ENCODE results near the gene TARS1.

Gene TARS1

GRCh38 chr5:33494466-33494865, 53.7 kb downstream of the TARS1 start:
- Histone ChIP-seq H3K4me1 (ENCODE audit: control extremely low read depth in 1 of 4, control insufficient read depth in 4 of 4, insufficient read depth in 4 of 4, low read length in 3 of 4) (no peaks in the 10 kb centered on the region), H3K4me3 (ENCODE audit: control insufficient read depth in 1 of 7, extremely low read depth in 1 of 7, insufficient read depth in 4 of 7, low read depth in 2 of 7, low read length in 6 of 7) (no peak overlapping the region), H3K36me3 (ENCODE audit: control insufficient read depth in 4 of 4, insufficient read depth in 4 of 4, low read length in 3 of 4) (no peaks in the 10 kb centered on the region), H3K27me3 (replicated peaks in 2 of 5; ENCODE audit: control insufficient read depth in 4 of 5, insufficient read depth in 5 of 5, low read length in 4 of 5) (no peaks in the 10 kb centered on the region), H3K9me3 (ENCODE audit: control extremely low read depth in 1 of 5, control insufficient read depth in 4 of 5, insufficient read depth in 2 of 5, low read depth in 1 of 5, low read length in 4 of 5) (no peaks in the 10 kb centered on the region), H3K27ac (ENCODE audit: insufficient read depth in 1 of 2, low read depth in 1 of 2, low read length in 2 of 2, poor library complexity in 1 of 2, severe bottlenecking in 2 of 2) (no peak overlapping the region)
- ChIA-PET POLR2A (no interaction called here), CTCF (no interaction called here)
- DNase-seq = no peak
- no CpG with 5 or more reads among the region's 1 CpG for WGBS (ENCODE audit: insufficient coverage)

DNA sequence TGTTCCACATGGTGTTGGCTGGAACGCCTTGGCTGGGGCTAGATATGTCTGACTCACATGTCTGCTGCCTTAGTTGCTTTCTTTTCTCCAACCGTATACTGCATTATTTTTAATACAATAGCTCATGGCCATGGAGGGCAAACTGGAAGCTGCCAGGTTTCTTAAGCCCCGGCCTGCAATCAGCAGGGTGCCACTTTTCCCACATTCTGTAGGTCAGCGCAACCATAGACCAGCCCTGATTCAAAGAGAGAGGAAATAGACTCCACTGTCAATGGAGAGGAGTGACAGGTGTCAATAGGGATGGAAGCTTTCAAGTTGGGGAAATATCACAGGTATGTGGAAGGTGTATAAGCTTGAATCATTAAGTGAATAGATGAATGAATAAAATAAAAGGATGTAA, 60.5 kb downstream of the TARS1 start:
- no peaks in the 10 kb centered on the region for H3K36me3 ChIP-seq (ENCODE audit: control insufficient read depth in 4 of 4, insufficient read depth in 4 of 4, low read length in 3 of 4)
- CTCF ChIA-PET = interaction anchor here (1.3 kb wide), 1 partner anchor 10 kb away, joined by 3 read pairs; no protein-coding TSS in a partner anchor
- DNase-seq = no peak
- no peak overlapping the region for H3K27ac ChIP-seq (ENCODE audit: insufficient read depth in 1 of 2, low read depth in 1 of 2, low read length in 2 of 2, poor library complexity in 1 of 2, severe bottlenecking in 2 of 2)
- H3K27me3 ChIP-seq (replicated peaks in 2 of 5; ENCODE audit: control insufficient read depth in 4 of 5, insufficient read depth in 5 of 5, low read length in 4 of 5) = no peaks in the 10 kb centered on the region
- no peak overlapping the region for H3K4me3 ChIP-seq (ENCODE audit: control insufficient read depth in 1 of 7, extremely low read depth in 1 of 7, insufficient read depth in 4 of 7, low read depth in 2 of 7, low read length in 6 of 7)
- H3K4me1 ChIP-seq (ENCODE audit: control extremely low read depth in 1 of 4, control insufficient read depth in 4 of 4, insufficient read depth in 4 of 4, low read length in 3 of 4) = no peaks in the 10 kb centered on the region
- peaks cover 0 to 2% (median 0%) of the 10 kb centered on the region in 5 experiments for H3K9me3 ChIP-seq (ENCODE audit: control extremely low read depth in 1 of 5, control insufficient read depth in 4 of 5, insufficient read depth in 2 of 5, low read depth in 1 of 5, low read length in 4 of 5)
- WGBS (ENCODE audit: insufficient coverage) = 100% methylated on average over 2 of the region's 4 CpGs
- POLR2A ChIA-PET = no interaction called here

DNA sequence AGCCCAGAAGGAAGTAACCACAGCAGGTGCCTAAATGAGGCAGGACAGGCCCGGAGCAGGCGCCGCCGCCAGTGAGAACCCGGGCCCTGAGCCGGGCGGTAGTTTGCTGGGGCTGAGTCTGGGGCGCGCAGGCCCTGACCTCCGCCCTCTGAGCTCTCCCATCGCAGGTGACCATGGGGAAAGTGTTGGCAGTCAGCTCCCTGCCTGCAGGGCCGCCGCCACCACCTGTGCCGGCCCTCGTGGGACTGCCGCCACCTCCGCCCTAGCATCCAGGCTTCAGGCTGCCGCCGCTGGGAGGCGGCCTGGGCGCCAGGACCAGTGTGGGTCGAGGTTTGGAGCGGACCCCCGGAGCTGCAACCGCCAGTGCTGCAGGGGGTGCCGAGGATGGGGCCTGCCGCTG, 61.1 kb downstream of the TARS1 start:
- CTCF ChIA-PET = interaction anchor here (1.3 kb wide), 1 partner anchor 11 kb away, joined by 3 read pairs; no protein-coding TSS in a partner anchor
- POLR2A ChIA-PET = no interaction called here
- Histone ChIP-seq H3K27me3 (replicated peaks in 2 of 5; ENCODE audit: control insufficient read depth in 4 of 5, insufficient read depth in 5 of 5, low read length in 4 of 5) (no peaks in the 10 kb centered on the region), H3K4me3 (ENCODE audit: control insufficient read depth in 1 of 7, extremely low read depth in 1 of 7, insufficient read depth in 4 of 7, low read depth in 2 of 7, low read length in 6 of 7) (no peak overlapping the region), H3K36me3 (ENCODE audit: control insufficient read depth in 4 of 4, insufficient read depth in 4 of 4, low read length in 3 of 4) (no peaks in the 10 kb centered on the region), H3K27ac (ENCODE audit: insufficient read depth in 1 of 2, low read depth in 1 of 2, low read length in 2 of 2, poor library complexity in 1 of 2, severe bottlenecking in 2 of 2) (no peak overlapping the region), H3K9me3 (ENCODE audit: control extremely low read depth in 1 of 5, control insufficient read depth in 4 of 5, insufficient read depth in 2 of 5, low read depth in 1 of 5, low read length in 4 of 5) (peaks cover 0 to 2% (median 0%) of the 10 kb centered on the region in 5 experiments), H3K4me1 (ENCODE audit: control extremely low read depth in 1 of 4, control insufficient read depth in 4 of 4, insufficient read depth in 4 of 4, low read length in 3 of 4) (no peaks in the 10 kb centered on the region)
- DNase-seq = no peak
- WGBS (ENCODE audit: insufficient coverage) = 97% methylated on average over 21 of the region's 27 CpGs

- H3K9me3 ChIP-seq (ENCODE audit: control extremely low read depth in 1 of 5, control insufficient read depth in 4 of 5, insufficient read depth in 2 of 5, low read depth in 1 of 5, low read length in 4 of 5) = peaks cover 0 to 2% (median 0%) of the 10 kb centered on the region in 5 experiments
- no peak overlapping the region for H3K4me3 ChIP-seq (ENCODE audit: control insufficient read depth in 1 of 7, extremely low read depth in 1 of 7, insufficient read depth in 4 of 7, low read depth in 2 of 7, low read length in 6 of 7)
- no peak overlapping the region for H3K27ac ChIP-seq (ENCODE audit: insufficient read depth in 1 of 2, low read depth in 1 of 2, low read length in 2 of 2, poor library complexity in 1 of 2, severe bottlenecking in 2 of 2)
- DNase-seq = no peak
- no peaks in the 10 kb centered on the region for H3K36me3 ChIP-seq (ENCODE audit: control insufficient read depth in 4 of 4, insufficient read depth in 4 of 4, low read length in 3 of 4)
- 100% methylated on average over 1 of the region's 3 CpGs for WGBS (ENCODE audit: insufficient coverage)
- POLR2A ChIA-PET = no interaction called here
- H3K27me3 ChIP-seq (replicated peaks in 2 of 5; ENCODE audit: control insufficient read depth in 4 of 5, insufficient read depth in 5 of 5, low read length in 4 of 5) = no peaks in the 10 kb centered on the region
- no peaks in the 10 kb centered on the region for H3K4me1 ChIP-seq (ENCODE audit: control extremely low read depth in 1 of 4, control insufficient read depth in 4 of 4, insufficient read depth in 4 of 4, low read length in 3 of 4)
- CTCF ChIA-PET = no interaction called here
Observed at GRCh38 chr5:33504570-33504969, 63.8 kb downstream of the TARS1 start.

DNA sequence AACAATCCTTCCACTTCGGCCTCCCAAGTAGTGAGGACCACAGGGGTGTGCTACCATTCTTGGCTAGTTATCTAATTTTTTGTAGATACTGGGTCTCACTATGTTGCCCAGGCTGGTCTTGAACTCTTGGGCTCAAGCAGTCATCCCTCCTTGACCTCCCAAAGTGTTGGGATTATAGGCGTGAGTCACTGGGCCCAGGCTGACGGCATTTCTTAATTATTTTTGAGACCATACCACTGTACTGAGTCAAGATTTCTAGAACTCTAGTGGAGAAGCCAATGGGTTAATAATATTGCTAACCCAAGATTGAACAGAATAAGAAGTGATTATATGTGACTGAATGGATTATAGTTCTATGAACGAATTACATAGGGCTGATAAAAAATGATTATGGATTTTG, 66.7 kb downstream of the TARS1 start:
- no peaks in the 10 kb centered on the region for H3K27me3 ChIP-seq (replicated peaks in 2 of 5; ENCODE audit: control insufficient read depth in 4 of 5, insufficient read depth in 5 of 5, low read length in 4 of 5)
- CTCF ChIA-PET = no interaction called here
- H3K4me1 ChIP-seq (ENCODE audit: control extremely low read depth in 1 of 4, control insufficient read depth in 4 of 4, insufficient read depth in 4 of 4, low read length in 3 of 4) = no peaks in the 10 kb centered on the region
- DNase-seq = no peak
- peaks cover 0 to 2% (median 0%) of the 10 kb centered on the region in 5 experiments for H3K9me3 ChIP-seq (ENCODE audit: control extremely low read depth in 1 of 5, control insufficient read depth in 4 of 5, insufficient read depth in 2 of 5, low read depth in 1 of 5, low read length in 4 of 5)
- POLR2A ChIA-PET = no interaction called here
- no peak overlapping the region for H3K27ac ChIP-seq (ENCODE audit: insufficient read depth in 1 of 2, low read depth in 1 of 2, low read length in 2 of 2, poor library complexity in 1 of 2, severe bottlenecking in 2 of 2)
- 100% methylated on average over 2 of the region's 4 CpGs for WGBS (ENCODE audit: insufficient coverage)
- H3K36me3 ChIP-seq (ENCODE audit: control insufficient read depth in 4 of 4, insufficient read depth in 4 of 4, low read length in 3 of 4) = no peaks in the 10 kb centered on the region
- no peak overlapping the region for H3K4me3 ChIP-seq (ENCODE audit: control insufficient read depth in 1 of 7, extremely low read depth in 1 of 7, insufficient read depth in 4 of 7, low read depth in 2 of 7, low read length in 6 of 7)

GRCh38 chr5:33509036-33509435, 68.3 kb downstream of the TARS1 start:
- Histone ChIP-seq H3K36me3 (ENCODE audit: control insufficient read depth in 4 of 4, insufficient read depth in 4 of 4, low read length in 3 of 4) (no peaks in the 10 kb centered on the region), H3K4me3 (ENCODE audit: control insufficient read depth in 1 of 7, extremely low read depth in 1 of 7, insufficient read depth in 4 of 7, low read depth in 2 of 7, low read length in 6 of 7) (no peak overlapping the region), H3K4me1 (ENCODE audit: control extremely low read depth in 1 of 4, control insufficient read depth in 4 of 4, insufficient read depth in 4 of 4, low read length in 3 of 4) (no peaks in the 10 kb centered on the region), H3K9me3 (ENCODE audit: control extremely low read depth in 1 of 5, control insufficient read depth in 4 of 5, insufficient read depth in 2 of 5, low read depth in 1 of 5, low read length in 4 of 5) (no peaks in the 10 kb centered on the region), H3K27me3 (replicated peaks in 2 of 5; ENCODE audit: control insufficient read depth in 4 of 5, insufficient read depth in 5 of 5, low read length in 4 of 5) (no peaks in the 10 kb centered on the region), H3K27ac (ENCODE audit: insufficient read depth in 1 of 2, low read depth in 1 of 2, low read length in 2 of 2, poor library complexity in 1 of 2, severe bottlenecking in 2 of 2) (no peak overlapping the region)
- 100% methylated on average over 1 of the region's 3 CpGs for WGBS (ENCODE audit: insufficient coverage)
- DNase-seq = no peak
- CTCF ChIA-PET = no interaction called here
- POLR2A ChIA-PET = no interaction called here

- ChIA-PET POLR2A (no interaction called here), CTCF (interaction anchor here (0.5 kb wide), 1 partner anchor 1556 kb away, joined by 5 read pairs; no protein-coding TSS in a partner anchor)
- no peaks in the 10 kb centered on the region for H3K27me3 ChIP-seq (replicated peaks in 2 of 5; ENCODE audit: control insufficient read depth in 4 of 5, insufficient read depth in 5 of 5, low read length in 4 of 5)
- WGBS (ENCODE audit: insufficient coverage) = 100% methylated on average over 1 of the region's 3 CpGs
- H3K27ac ChIP-seq (ENCODE audit: insufficient read depth in 1 of 2, low read depth in 1 of 2, low read length in 2 of 2, poor library complexity in 1 of 2, severe bottlenecking in 2 of 2) = no peak overlapping the region
- no peak for DNase-seq
- H3K36me3 ChIP-seq (ENCODE audit: control insufficient read depth in 4 of 4, insufficient read depth in 4 of 4, low read length in 3 of 4) = no peaks in the 10 kb centered on the region
- H3K9me3 ChIP-seq (ENCODE audit: control extremely low read depth in 1 of 5, control insufficient read depth in 4 of 5, insufficient read depth in 2 of 5, low read depth in 1 of 5, low read length in 4 of 5) = peaks cover 0 to 2% (median 0%) of the 10 kb centered on the region in 5 experiments
- H3K4me1 ChIP-seq (ENCODE audit: control extremely low read depth in 1 of 4, control insufficient read depth in 4 of 4, insufficient read depth in 4 of 4, low read length in 3 of 4) = no peaks in the 10 kb centered on the region
- H3K4me3 ChIP-seq (ENCODE audit: control insufficient read depth in 1 of 7, extremely low read depth in 1 of 7, insufficient read depth in 4 of 7, low read depth in 2 of 7, low read length in 6 of 7) = no peak overlapping the region
Observed at GRCh38 chr5:33513462-33514185, 72.9 kb downstream of the TARS1 start.
